HEK293 (cell line): Measurements from ENCODE around the gene CATSPERZ.
A peak's percentile ranks its signal among the peaks of the same experiment; 100 is the strongest.

ENCODE experiments used
- KLF16 ChIP-seq: fragments of 450-650 bp; formaldehyde crosslinking; IDR thresholded peaks from 2 replicates; pipeline ENCODE4 v1.5.1; 2017; ENCODE audit warnings: missing biosample characterization, missing genetic modification characterization
- KLF8 ChIP-seq: fragments of 450-650 bp; formaldehyde crosslinking; IDR thresholded peaks from 2 replicates; pipeline ENCODE4 v1.5.1; 2016; ENCODE audit warnings: missing biosample characterization, missing genetic modification characterization
- KLF9 ChIP-seq: fragments of 450-650 bp; formaldehyde crosslinking; IDR thresholded peaks from 2 replicates; pipeline ENCODE4 v1.5.1; 2016; ENCODE audit warnings: missing biosample characterization, missing genetic modification characterization, low read depth
- MZF1 ChIP-seq: fragments of 450-650 bp; formaldehyde crosslinking; IDR thresholded peaks from 2 replicates; pipeline ENCODE4 v1.5.1; 2017; ENCODE audit warnings: missing biosample characterization, missing genetic modification characterization, borderline replicate concordance
- OVOL3 ChIP-seq: fragments of 450-650 bp; formaldehyde crosslinking; IDR thresholded peaks from 2 replicates; pipeline ENCODE4 v1.5.1; 2016; ENCODE audit warnings: missing biosample characterization, missing genetic modification characterization
- PRDM1 ChIP-seq: fragments of 450-650 bp; formaldehyde crosslinking; IDR thresholded peaks from 2 replicates; pipeline ENCODE4; 2016; ENCODE audit warnings: missing biosample characterization, missing genetic modification characterization
- PRDM4 ChIP-seq: fragments of 450-650 bp; formaldehyde crosslinking; IDR thresholded peaks from 2 replicates; pipeline ENCODE4 v1.5.1; 2017; ENCODE audit warnings: missing biosample characterization, missing genetic modification characterization
- SP3 ChIP-seq: fragments of 450-650 bp; formaldehyde crosslinking; IDR thresholded peaks from 2 replicates; pipeline ENCODE4 v1.5.1; 2016; ENCODE audit warnings: missing biosample characterization, missing genetic modification characterization
- TRIM28 ChIP-seq: IDR thresholded peaks from 2 replicates; pipeline ENCODE4 v1.6.1; 2011; ENCODE audit warnings: low read length, control low read depth, borderline replicate concordance
- ZBTB17 ChIP-seq: fragments of 450-650 bp; formaldehyde crosslinking; IDR thresholded peaks from 2 replicates; pipeline ENCODE4 v1.5.1; 2016; ENCODE audit warnings: missing biosample characterization, missing genetic modification characterization
- ZBTB44 ChIP-seq: fragments of 450-650 bp; IDR thresholded peaks from 2 replicates; pipeline ENCODE4 v1.5.1; 2018; ENCODE audit warnings: missing biosample characterization, mild to moderate bottlenecking, missing genetic modification characterization
- ZEB2 ChIP-seq: fragments of 450-650 bp; formaldehyde crosslinking; IDR thresholded peaks from 2 replicates; pipeline ENCODE4 v1.5.1; 2016; ENCODE audit warnings: missing biosample characterization, missing genetic modification characterization
- ZFHX2 ChIP-seq: fragments of 450-650 bp; formaldehyde crosslinking; conservative IDR thresholded peaks from 2 replicates; pipeline ENCODE4 v1.5.1; 2016; ENCODE audit warnings: missing biosample characterization, missing genetic modification characterization
- ZNF157 ChIP-seq: fragments of 450-650 bp; formaldehyde crosslinking; IDR thresholded peaks from 2 replicates; pipeline ENCODE4 v1.5.1; 2016; ENCODE audit warnings: missing biosample characterization, missing genetic modification characterization
- ZNF202 ChIP-seq: fragments of 450-650 bp; formaldehyde crosslinking; IDR thresholded peaks from 2 replicates; pipeline ENCODE4 v1.5.1; 2016; ENCODE audit warnings: missing biosample characterization, missing genetic modification characterization, borderline replicate concordance
- ZNF239 ChIP-seq: fragments of 450-650 bp; formaldehyde crosslinking; IDR thresholded peaks from 2 replicates; pipeline ENCODE4 v1.5.1; 2016; ENCODE audit warnings: missing biosample characterization, missing genetic modification characterization
- ZNF311 ChIP-seq: fragments of 450-650 bp; formaldehyde crosslinking; IDR thresholded peaks from 2 replicates; pipeline ENCODE4 v1.5.1; 2017; ENCODE audit warnings: missing biosample characterization, missing genetic modification characterization, borderline replicate concordance
- ZNF426 ChIP-seq: fragments of 450-650 bp; formaldehyde crosslinking; IDR thresholded peaks from 2 replicates; pipeline ENCODE4 v1.5.1; 2017; ENCODE audit warnings: missing biosample characterization, missing genetic modification characterization, mild to moderate bottlenecking, inconsistent platforms, moderate library complexity
- ZNF518A ChIP-seq: fragments of 450-650 bp; formaldehyde crosslinking; conservative IDR thresholded peaks from 2 replicates; pipeline ENCODE4 v1.5.1; 2016; ENCODE audit warnings: low read depth, missing biosample characterization, missing genetic modification characterization
- ZNF561 ChIP-seq: fragments of 450-650 bp; IDR thresholded peaks from 2 replicates; pipeline ENCODE4 v1.5.1; 2018; ENCODE audit warnings: missing biosample characterization, missing genetic modification characterization, borderline replicate concordance
- ZNF580 ChIP-seq: fragments of 450-650 bp; formaldehyde crosslinking; IDR thresholded peaks from 2 replicates; pipeline ENCODE4 v1.5.1; 2016; ENCODE audit warnings: missing biosample characterization, missing genetic modification characterization
- ZNF626 ChIP-seq: fragments of 450-650 bp; sonication (Bioruptor Pico); formaldehyde crosslinking; IDR thresholded peaks from 2 replicates; pipeline ENCODE4 v1.5.1; 2018; ENCODE audit warnings: missing biosample characterization, missing genetic modification characterization, inconsistent platforms
- ZNF629 ChIP-seq: fragments of 450-650 bp; formaldehyde crosslinking; IDR thresholded peaks from 2 replicates; pipeline ENCODE4 v1.5.1; 2017; ENCODE audit warnings: missing biosample characterization, missing genetic modification characterization
- ZNF639 ChIP-seq: fragments of 450-650 bp; formaldehyde crosslinking; IDR thresholded peaks from 2 replicates; pipeline ENCODE4 v1.5.1; 2016; ENCODE audit warnings: missing biosample characterization, missing genetic modification characterization
- ZNF654 ChIP-seq: fragments of 450-650 bp; formaldehyde crosslinking; IDR thresholded peaks from 2 replicates; pipeline ENCODE4 v1.5.1; 2016; ENCODE audit warnings: low read depth, missing biosample characterization, missing genetic modification characterization
- ZNF76 ChIP-seq: fragments of 450-650 bp; formaldehyde crosslinking; IDR thresholded peaks from 2 replicates; pipeline ENCODE4; 2016; ENCODE audit warnings: low read depth, missing biosample characterization, missing genetic modification characterization, borderline replicate concordance
- ZNF830 ChIP-seq: fragments of 450-650 bp; IDR thresholded peaks from 2 replicates; pipeline ENCODE4 v1.5.0; 2018; ENCODE audit warnings: missing biosample characterization, missing genetic modification characterization, low read depth, mild to moderate bottlenecking, moderate library complexity
- ZSCAN5A ChIP-seq: fragments of 450-650 bp; formaldehyde crosslinking; IDR thresholded peaks from 2 replicates; pipeline ENCODE4 v1.5.1; 2016; ENCODE audit warnings: missing biosample characterization, missing genetic modification characterization

The CATSPERZ gene

GRCh38 chr11:64317325-64317960 is 17.3 kb downstream of the CATSPERZ start, which contains the start of gene TRMT112 (continued):
- TF ChIP-seq ZNF654 (tag by site-specific recombination) = no peak
- peak; percentile 65 for TF ChIP-seq ZEB2 (tag by site-specific recombination)
- TF ChIP-seq SP3 (tag by site-specific recombination) = peak; percentile 48; the same call in 1 of the 2 replicates
- no peak for TF ChIP-seq ZNF830 (tag by site-specific recombination)
- TF ChIP-seq ZBTB17 (tag by site-specific recombination) = peak; percentile 85
- TF ChIP-seq ZNF518A = peak; percentile 87
- no peak for TF ChIP-seq ZNF626 (tag by site-specific recombination)
- TF ChIP-seq KLF9 (tag by site-specific recombination) = peak; percentile 66
- no peak for TF ChIP-seq ZNF239 (tag by site-specific recombination)
- TF ChIP-seq TRIM28 = peak; percentile 37; the same call in 1 of the 2 replicates
- TF ChIP-seq ZNF580 (tag by site-specific recombination) = peak; percentile 97
- TF ChIP-seq OVOL3 (tag by site-specific recombination) = no peak
- TF ChIP-seq PRDM4 (tag by site-specific recombination) = peak; percentile 73
- no peak for TF ChIP-seq MZF1 (tag by site-specific recombination)
- peak; percentile 56; the same call in 1 of the 2 replicates for TF ChIP-seq ZNF639
- no peak for TF ChIP-seq ZNF426 (tag by site-specific recombination)
- TF ChIP-seq KLF8 (tag by site-specific recombination) = peak; percentile 42; the same call in 1 of the 2 replicates
- no peak for TF ChIP-seq PRDM1 (tag by site-specific recombination)
- TF ChIP-seq KLF16 (tag by site-specific recombination) = peak; percentile 65; the same call in 1 of the 2 replicates
- TF ChIP-seq ZSCAN5A = no peak
- no peak for TF ChIP-seq ZBTB44 (tag by site-specific recombination)
- TF ChIP-seq ZNF202 (tag by site-specific recombination) = no peak
- TF ChIP-seq ZFHX2 (tag by site-specific recombination) = peak; percentile 28
- peak; percentile 83 for TF ChIP-seq ZNF629
- peak; percentile 43; the same call in 1 of the 2 replicates for TF ChIP-seq ZNF561 (tag by site-specific recombination)
- TF ChIP-seq ZNF76 (tag by site-specific recombination) = peak; percentile 90
- no peak for TF ChIP-seq ZNF157 (tag by site-specific recombination)
- TF ChIP-seq ZNF311 (tag by site-specific recombination) = no peak
